H9 (cell line): Measurements from ENCODE around the gene EFL1. TPM values are rescaled to one million over a fixed set of nuclear protein-coding genes. Genes with fewer than 3 reads are reported as not detected.
A peak's percentile ranks its signal among the peaks of the same experiment; 100 is the strongest.

Source experiments
- DNase-seq: peaks from one replicate; pipeline ENCODE4 v3.0.0-alpha.2; 2017
- H2AFZ ChIP-seq: one replicate; pipeline ENCODE4 v1.6.1; 2013; ENCODE audit warnings: mild to moderate bottlenecking, low read length, control low read depth, moderate library complexity
- H2AK5ac ChIP-seq: 2 replicates; pipeline ENCODE4 v1.6.1; 2013; ENCODE audit warnings: low read length, control low read depth, mixed read lengths; ENCODE audit not compliant: insufficient read length
- H2BK120ac ChIP-seq: one replicate; pipeline ENCODE4 v1.6.1; 2013; ENCODE audit warnings: low read depth, mild to moderate bottlenecking, low read length, control low read depth, inconsistent platforms; ENCODE audit not compliant: poor library complexity, severe bottlenecking
- H2BK12ac ChIP-seq: 2 replicates; pipeline ENCODE4 v1.6.1; 2013; ENCODE audit warnings: low read length, control low read depth, mixed read lengths, low read depth; ENCODE audit not compliant: insufficient read length
- H2BK15ac ChIP-seq: 2 replicates; pipeline ENCODE4 v1.6.1; 2013; ENCODE audit warnings: low read depth, low read length, control low read depth
- H2BK20ac ChIP-seq: one replicate; pipeline ENCODE4 v1.6.1; 2013; ENCODE audit warnings: low read depth, mild to moderate bottlenecking, low read length, control low read depth, inconsistent platforms; ENCODE audit not compliant: poor library complexity, severe bottlenecking
- H2BK5ac ChIP-seq: 2 replicates; pipeline ENCODE4 v1.6.1; 2013; ENCODE audit warnings: low read length, control low read depth, mixed read lengths; ENCODE audit not compliant: insufficient read length
- H3K14ac ChIP-seq: 2 replicates; pipeline ENCODE4 v1.6.1; 2013; ENCODE audit warnings: low read length, control low read depth; ENCODE audit not compliant: insufficient read depth
- H3K18ac ChIP-seq: 2 replicates; pipeline ENCODE4 v1.6.1; 2013; ENCODE audit warnings: low read depth, mild to moderate bottlenecking, mixed read lengths, low read length, control low read depth; ENCODE audit not compliant: insufficient read length
- H3K23ac ChIP-seq: 2 replicates; pipeline ENCODE4 v1.6.1; 2013; ENCODE audit warnings: low read length, control low read depth, mixed read lengths, low read depth; ENCODE audit not compliant: insufficient read length
- H3K23me2 ChIP-seq: 2 replicates; pipeline ENCODE4 v1.6.1; 2013; ENCODE audit warnings: low read depth, mild to moderate bottlenecking, mixed read lengths, low read length, control low read depth; ENCODE audit not compliant: insufficient read length, poor library complexity, severe bottlenecking
- H3K27ac ChIP-seq: 2 replicates; pipeline ENCODE4 v1.5.1; 2013; ENCODE audit warnings: low read length, control low read depth, mixed read lengths, low read depth; ENCODE audit not compliant: insufficient read length
- H3K27me3 ChIP-seq: 2 replicates; pipeline ENCODE4 v1.6.1; 2013; ENCODE audit warnings: low read length, control low read depth, inconsistent platforms; ENCODE audit not compliant: insufficient read depth
- H3K4ac ChIP-seq: 2 replicates; pipeline ENCODE4 v1.6.1; 2013; ENCODE audit warnings: low read depth, mild to moderate bottlenecking, control low read depth, inconsistent platforms, low read length, moderate library complexity
- H3K4me1 ChIP-seq: 2 replicates; pipeline ENCODE4 v1.6.1; 2013; ENCODE audit warnings: low read length, control low read depth, inconsistent platforms; ENCODE audit not compliant: insufficient read depth
- H3K4me2 ChIP-seq: 2 replicates; pipeline ENCODE4 v1.6.1; 2013; ENCODE audit warnings: low read length, control low read depth, mixed read lengths; ENCODE audit not compliant: insufficient read length, insufficient read depth
- H3K56ac ChIP-seq: 2 replicates; pipeline ENCODE4 v1.6.1; 2013; ENCODE audit warnings: low read depth, mild to moderate bottlenecking, mixed read lengths, low read length, control low read depth; ENCODE audit not compliant: insufficient read length
- H3K79me1 ChIP-seq: 2 replicates; pipeline ENCODE4 v1.6.1; 2013; ENCODE audit warnings: low read depth, mild to moderate bottlenecking, moderate library complexity, low read length, control low read depth, inconsistent platforms; ENCODE audit not compliant: insufficient read depth, poor library complexity, severe bottlenecking
- H3K79me2 ChIP-seq: 2 replicates; pipeline ENCODE4 v1.6.1; 2013; ENCODE audit warnings: low read length, control low read depth, inconsistent platforms; ENCODE audit not compliant: insufficient read depth
- H3K9ac ChIP-seq: 2 replicates; pipeline ENCODE4 v1.6.1; 2013; ENCODE audit warnings: low read length, control low read depth, mixed read lengths; ENCODE audit not compliant: insufficient read length; ENCODE audit errors: extremely low read depth
- H3K9me3 ChIP-seq: one replicate; pipeline ENCODE4 v1.6.1; 2013; ENCODE audit warnings: low read depth, low read length, inconsistent platforms; ENCODE audit not compliant: control insufficient read depth
- H3T11ph ChIP-seq: one replicate; pipeline ENCODE4 v1.6.1; 2013; ENCODE audit warnings: mild to moderate bottlenecking, low read length, control low read depth, inconsistent platforms
- H4K20me1 ChIP-seq: one replicate; pipeline ENCODE4 v1.6.1; 2013; ENCODE audit not compliant: control insufficient read depth, insufficient read length, insufficient read depth
- H4K5ac ChIP-seq: 2 replicates; pipeline ENCODE4 v1.6.1; 2013; ENCODE audit warnings: low read depth, mild to moderate bottlenecking, mixed read lengths, low read length, control low read depth; ENCODE audit not compliant: insufficient read length
- H4K8ac ChIP-seq: replicated peaks from 2 replicates; pipeline ENCODE4 v1.6.1; 2013; ENCODE audit warnings: low read length, control low read depth, mixed read lengths, low read depth; ENCODE audit not compliant: insufficient read length
- H4K91ac ChIP-seq: 2 replicates; pipeline ENCODE4 v1.6.1; 2013; ENCODE audit warnings: low read depth, mild to moderate bottlenecking, moderate library complexity, mixed read lengths, low read length, control low read depth; ENCODE audit not compliant: insufficient read length
- H3K27ac Mint-ChIP-seq, 3 experiments: 2 replicates in 2 of 3; 3 replicates in 1 of 3; pipeline ENCODE4 v1.8.0; 2020 to 2021; ENCODE audit warnings: mixed read lengths in 3 of 3, mild to moderate bottlenecking in 1 of 3, moderate library complexity in 1 of 3
- H3K27me3 Mint-ChIP-seq: 2 replicates; pipeline ENCODE4 v1.8.0; 2021; ENCODE audit warnings: low read depth, mild to moderate bottlenecking, moderate library complexity, mixed read lengths
- H3K36me3 Mint-ChIP-seq, 3 experiments: 2 replicates in 2 of 3; 3 replicates in 1 of 3; pipeline ENCODE4 v1.8.0; 2020 to 2021; ENCODE audit warnings: low read depth in 3 of 3, mixed read lengths in 3 of 3; ENCODE audit not compliant: insufficient read depth in 1 of 3
- H3K4me1 Mint-ChIP-seq, 2 experiments: 2 replicates each; pipeline ENCODE4 v1.8.0; 2020; ENCODE audit warnings: mixed read lengths in 2 of 2
- H3K4me3 Mint-ChIP-seq, 2 experiments: 2 replicates in 1 of 2; 3 replicates in 1 of 2; pipeline ENCODE4 v1.8.0; 2020 to 2021; ENCODE audit warnings: mild to moderate bottlenecking in 2 of 2, mixed read lengths in 2 of 2, moderate library complexity in 1 of 2
- H3K9me3 Mint-ChIP-seq, 2 experiments: 2 replicates in 1 of 2; 3 replicates in 1 of 2; pipeline ENCODE4 v1.8.0; 2020; ENCODE audit warnings: mild to moderate bottlenecking in 2 of 2, mixed read lengths in 2 of 2, moderate library complexity in 1 of 2
- CTCF ChIP-seq: fragments of 200-600 bp; sonication (generic); conservative IDR thresholded peaks from 3 replicates; pipeline ENCODE4 v1.8.0; 2021; ENCODE audit warnings: antibody characterized with exemption, mild to moderate bottlenecking
- WGBS: extraction: QIAGEN DNeasy Blood & Tissue Kit; methylation state at CpG from one replicate; pipeline ENCODE4 v1.1.7; 2013; ENCODE audit warnings: missing lambda C conversion rate, low lambda C conversion rate, mixed read lengths; ENCODE audit not compliant: insufficient read length; ENCODE audit errors: extremely low coverage; 5-methylcytosine and 5-hydroxymethylcytosine counted together
- total RNA-seq: library from RNA; stranded (reverse); gene quantifications from 2 replicates; pipeline ENCODE4 v1.2.1, GENCODE V29; 2021

EFL1 gene
- total RNA-seq, 1 experiment from 2014 or later = 29.4 TPM

GRCh38 chr15:82086243-82086995 is 176.1 kb downstream of the EFL1 start:
- Histone ChIP-seq H4K20me1 (no peaks in the 10 kb centered on the region), H2BK12ac (no peak overlapping the region), H2BK20ac (no peak overlapping the region), H3K4ac (no peak overlapping the region), H3K4me1 (no peaks in the 10 kb centered on the region; the same call in 1 of the 2 replicates), H2BK120ac (no peak overlapping the region), H3K9me3 (no peaks in the 10 kb centered on the region), H3T11ph (no peak overlapping the region), H3K9ac (no peak overlapping the region), H2BK15ac (no peak overlapping the region), H3K14ac (no peak overlapping the region), H3K56ac (no peak overlapping the region), H2AK5ac (no peak overlapping the region), H3K4me2 (no peak overlapping the region), H4K8ac (no peak overlapping the region), H2AFZ (no peak overlapping the region), H4K91ac (no peak overlapping the region), H2BK5ac (no peak overlapping the region), H3K23me2 (no peaks in the 10 kb centered on the region), H3K79me2 (no peaks in the 10 kb centered on the region), H3K79me1 (no peaks in the 10 kb centered on the region), H3K23ac (no peak overlapping the region), H3K27ac (no peak overlapping the region), H4K5ac (no peak overlapping the region), H3K18ac (no peak overlapping the region), H3K27me3 (no peaks in the 10 kb centered on the region)
- no CpG with 5 or more reads among the region's 16 CpGs for WGBS
- peak overlapping the region in 1 of 3 experiments; percentile 27; a peak in 1 of 7 replicates for H3K27ac Mint-ChIP-seq
- H3K27me3 Mint-ChIP-seq = peaks cover 1% of the 10 kb centered on the region; the same call in 1 of the 2 replicates
- no peaks in the 10 kb centered on the region; a peak in 1 of 7 replicates for H3K36me3 Mint-ChIP-seq
- H3K4me3 Mint-ChIP-seq = no peak overlapping the region
- no peaks in the 10 kb centered on the region; a peak in 1 of 5 replicates for H3K9me3 Mint-ChIP-seq
- no peak for DNase-seq
- H3K4me1 Mint-ChIP-seq = peaks cover 20 to 23% of the 10 kb centered on the region in 2 experiments
- TF ChIP-seq CTCF = no peak
